ENCODE measurements around the gene FCHSD2.
"Not testable (repeated sequence)": the region's sequence is repeated elsewhere in the genome, so short reads cannot be mapped to it uniquely, and the experiment has no call there.

Gene FCHSD2

DNA sequence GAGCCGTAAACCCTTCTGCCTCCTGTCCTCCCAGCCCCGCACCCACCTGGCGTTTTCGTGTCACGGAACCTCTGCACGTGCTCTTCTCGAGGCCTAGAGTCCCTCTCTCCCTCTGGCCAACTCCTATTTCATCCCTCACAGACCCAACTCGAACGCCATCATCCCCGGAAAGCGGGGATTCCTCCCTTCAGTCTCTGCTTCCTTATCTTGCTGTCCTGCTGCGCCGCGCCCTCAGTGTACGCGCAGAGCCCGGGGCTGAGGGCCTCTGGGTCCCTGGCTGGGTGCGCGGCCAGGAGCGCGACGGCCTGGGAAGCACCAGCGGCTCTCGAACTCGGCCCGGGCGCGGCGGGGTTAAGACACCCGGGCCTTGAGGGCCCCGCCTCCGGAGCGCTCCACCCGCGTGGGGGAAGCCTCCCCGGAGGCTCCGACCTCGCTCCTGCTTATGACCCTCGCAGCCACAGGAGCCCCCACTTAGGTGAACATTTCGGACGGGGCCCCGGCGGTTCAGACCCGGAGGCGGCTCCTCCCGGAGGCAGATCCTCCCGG is 328.3 kb downstream of the FCHSD2 start:
- peaks cover 10% of the 10 kb centered on the region for H3K4me1 ChIP-seq
- H3K4me3 ChIP-seq (ENCODE audit: low read depth, low read length): peak overlapping the region; percentile 88
- H3K36me3 ChIP-seq: no peaks in the 10 kb centered on the region
- peak; percentile 86 for DNase-seq
- H3K27me3 ChIP-seq: no peaks in the 10 kb centered on the region
- TF ChIP-seq, protein P1, sequence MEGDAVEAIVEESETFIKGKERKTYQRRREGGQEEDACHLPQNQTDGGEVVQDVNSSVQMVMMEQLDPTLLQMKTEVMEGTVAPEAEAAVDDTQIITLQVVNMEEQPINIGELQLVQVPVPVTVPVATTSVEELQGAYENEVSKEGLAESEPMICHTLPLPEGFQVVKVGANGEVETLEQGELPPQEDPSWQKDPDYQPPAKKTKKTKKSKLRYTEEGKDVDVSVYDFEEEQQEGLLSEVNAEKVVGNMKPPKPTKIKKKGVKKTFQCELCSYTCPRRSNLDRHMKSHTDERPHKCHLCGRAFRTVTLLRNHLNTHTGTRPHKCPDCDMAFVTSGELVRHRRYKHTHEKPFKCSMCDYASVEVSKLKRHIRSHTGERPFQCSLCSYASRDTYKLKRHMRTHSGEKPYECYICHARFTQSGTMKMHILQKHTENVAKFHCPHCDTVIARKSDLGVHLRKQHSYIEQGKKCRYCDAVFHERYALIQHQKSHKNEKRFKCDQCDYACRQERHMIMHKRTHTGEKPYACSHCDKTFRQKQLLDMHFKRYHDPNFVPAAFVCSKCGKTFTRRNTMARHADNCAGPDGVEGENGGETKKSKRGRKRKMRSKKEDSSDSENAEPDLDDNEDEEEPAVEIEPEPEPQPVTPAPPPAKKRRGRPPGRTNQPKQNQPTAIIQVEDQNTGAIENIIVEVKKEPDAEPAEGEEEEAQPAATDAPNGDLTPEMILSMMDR (IDR thresholded peaks at IDR 0.05; ENCODE audit: low read depth, low read length): no peak
- H3K9me3 ChIP-seq: no peaks in the 10 kb centered on the region

DNA sequence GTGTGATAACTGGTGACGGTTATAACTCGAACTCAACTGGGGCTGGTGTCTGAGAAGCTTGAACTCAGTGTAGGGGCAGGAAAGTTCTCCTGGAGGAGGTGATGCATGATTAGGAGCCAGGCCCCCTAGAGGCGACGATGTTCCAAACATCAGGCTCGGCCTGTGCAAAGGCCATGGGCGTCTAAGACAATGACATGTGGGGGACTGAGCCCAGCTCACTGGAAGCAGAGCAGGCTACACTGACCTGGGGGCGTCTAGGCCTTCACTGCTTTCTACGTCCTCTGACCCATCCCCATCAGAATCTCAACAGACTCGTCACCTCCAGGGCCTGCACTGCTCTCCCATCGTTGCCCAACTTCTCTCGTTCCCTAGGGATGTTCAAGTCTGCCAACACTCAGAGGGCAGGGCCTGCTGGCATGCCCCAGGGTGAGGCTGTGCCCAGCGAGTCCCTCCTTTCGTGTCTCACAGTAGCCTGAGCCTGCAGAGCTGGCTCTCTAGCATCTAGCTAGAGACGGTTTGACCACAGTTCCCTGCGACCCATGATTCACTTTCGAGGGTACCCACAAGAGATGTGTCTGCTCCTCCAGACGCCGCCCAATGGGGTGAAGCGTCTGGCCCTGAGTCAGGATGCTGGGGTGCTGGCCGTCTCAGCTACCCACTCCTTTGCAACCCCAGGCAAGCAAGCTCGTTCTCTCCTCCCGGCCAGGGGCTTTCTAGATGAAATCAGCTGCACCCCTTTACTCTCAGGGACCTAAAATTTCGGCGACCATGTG is 329.0 kb downstream of the FCHSD2 start:
- no peaks in the 10 kb centered on the region for H3K36me3 ChIP-seq

DNA sequence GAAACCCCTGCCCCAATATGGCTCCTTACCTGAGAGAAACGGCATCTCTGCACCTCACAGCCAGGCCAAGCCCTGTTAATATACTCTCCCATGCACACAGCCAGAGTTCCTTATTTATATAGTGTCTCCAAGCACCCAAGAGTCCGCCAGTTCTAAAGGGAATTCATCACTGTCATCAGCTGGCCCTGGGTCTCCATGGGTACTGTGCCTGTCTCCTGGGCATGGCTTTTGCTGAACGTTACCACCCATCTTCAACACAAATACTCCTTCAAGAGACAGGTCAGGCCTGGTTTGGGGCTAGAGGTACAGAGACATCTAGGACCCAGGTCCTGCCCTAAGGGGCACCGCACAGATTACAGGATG is 329.5 kb downstream of the FCHSD2 start:
- TF ChIP-seq, protein P1 (IDR thresholded peaks at IDR 0.05; ENCODE audit: low read depth, low read length): no peak
- Histone ChIP-seq H3K4me1 (peaks cover 10% of the 10 kb centered on the region), H3K27me3 (no peaks in the 10 kb centered on the region), H3K9me3 (no peaks in the 10 kb centered on the region), H3K36me3 (no peaks in the 10 kb centered on the region), H3K4me3 (ENCODE audit: low read depth, low read length) (peak overlapping the region; percentile 88)
- no peak for DNase-seq

More for the DNA sequence above, 329.0 kb downstream of the FCHSD2 start:
- peaks cover 10% of the 10 kb centered on the region for H3K4me1 ChIP-seq
- H3K9me3 ChIP-seq: no peaks in the 10 kb centered on the region
- peak overlapping the region; percentile 88 for H3K4me3 ChIP-seq (ENCODE audit: low read depth, low read length)
- no peaks in the 10 kb centered on the region for H3K27me3 ChIP-seq
- DNase-seq: peak; percentile 70
- TF ChIP-seq, protein P1 (IDR thresholded peaks at IDR 0.05; ENCODE audit: low read depth, low read length): peak; percentile 77

DNA sequence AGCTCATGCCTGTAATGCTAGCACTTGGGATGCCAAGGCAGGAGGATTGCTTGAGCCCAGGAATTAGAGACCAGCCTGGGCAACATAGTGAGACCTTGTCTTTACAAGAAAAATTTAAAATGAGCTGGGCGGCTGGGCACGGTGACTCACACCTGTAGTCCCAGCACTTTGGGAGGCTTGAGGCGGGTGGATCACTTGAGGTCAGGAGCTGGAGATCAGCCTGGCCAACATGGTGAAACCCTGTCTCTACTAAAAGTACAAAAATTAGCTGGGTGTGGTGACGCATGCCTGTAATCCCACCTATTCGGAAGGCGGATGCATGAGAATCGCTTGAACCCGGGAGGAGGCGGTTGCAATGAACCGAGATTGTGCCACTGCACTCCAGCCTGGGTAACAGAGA is 330.4 kb downstream of the FCHSD2 start:
- not testable (repeated sequence) for H3K4me3 ChIP-seq (ENCODE audit: low read depth, low read length); H3K36me3 ChIP-seq; H3K9me3 ChIP-seq; H3K4me1 ChIP-seq; DNase-seq; H3K27me3 ChIP-seq

DNA sequence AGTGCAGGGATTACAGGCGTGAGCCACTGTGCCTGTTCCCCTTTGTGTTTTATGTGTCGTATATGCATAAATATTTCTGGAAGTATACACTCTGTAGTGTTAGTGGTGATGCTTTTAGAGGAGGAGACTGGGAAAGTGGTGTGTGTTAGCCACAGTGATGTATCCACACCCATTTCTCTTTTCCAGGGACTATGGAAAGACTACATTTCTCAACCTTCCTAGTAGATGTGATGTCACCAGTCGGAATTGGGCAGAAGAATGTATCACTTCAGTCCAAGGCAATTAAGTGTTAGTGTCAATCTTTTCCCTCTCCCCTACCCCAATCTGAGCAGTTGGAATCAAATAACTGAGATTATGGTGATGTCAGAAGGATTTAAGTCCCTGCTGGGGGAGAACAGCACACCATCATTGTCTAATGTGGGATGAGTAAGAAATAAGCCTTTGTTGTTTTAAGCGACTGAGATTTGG is 333.8 kb downstream of the FCHSD2 start:
- TF ChIP-seq, protein P1 (IDR thresholded peaks at IDR 0.05; ENCODE audit: low read depth, low read length): no peak
- Histone ChIP-seq H3K4me1 (no peaks in the 10 kb centered on the region; the same call in 1 of the 2 replicates), H3K27me3 (no peaks in the 10 kb centered on the region), H3K4me3 (ENCODE audit: low read depth, low read length) (no peak overlapping the region), H3K9me3 (no peaks in the 10 kb centered on the region), H3K36me3 (no peaks in the 10 kb centered on the region)
- no peak for DNase-seq

DNA sequence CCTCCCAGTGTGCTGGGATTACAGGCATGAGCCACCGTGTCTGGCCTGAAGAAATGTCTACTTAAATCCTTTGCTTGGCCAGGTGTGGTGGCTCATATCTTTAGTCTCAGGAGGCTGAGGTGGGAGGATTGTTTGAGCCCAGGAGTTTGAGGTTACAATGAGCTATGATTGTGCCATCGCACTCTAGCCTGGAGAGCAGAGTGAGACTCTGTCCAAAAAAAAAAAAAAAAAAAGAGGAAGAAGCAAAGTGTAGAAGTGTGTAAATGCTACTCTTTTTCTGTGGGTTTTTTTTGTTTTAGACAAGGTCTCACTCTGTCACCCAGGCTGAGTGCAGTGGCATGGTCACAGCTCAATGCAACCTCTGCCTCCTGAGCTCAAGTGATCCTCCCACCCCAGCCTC is 334.3 kb downstream of the FCHSD2 start:
- H3K4me1 ChIP-seq: no peaks in the 10 kb centered on the region
- no peaks in the 10 kb centered on the region for H3K27me3 ChIP-seq
- no peak overlapping the region for H3K4me3 ChIP-seq (ENCODE audit: low read depth, low read length)
- no peak for DNase-seq
- H3K9me3 ChIP-seq: no peaks in the 10 kb centered on the region
- H3K36me3 ChIP-seq: no peaks in the 10 kb centered on the region
- TF ChIP-seq, protein P1 (IDR thresholded peaks at IDR 0.05; ENCODE audit: low read depth, low read length): no peak
